ENCODE data around the gene EYA2.

EYA2 gene

DNA sequence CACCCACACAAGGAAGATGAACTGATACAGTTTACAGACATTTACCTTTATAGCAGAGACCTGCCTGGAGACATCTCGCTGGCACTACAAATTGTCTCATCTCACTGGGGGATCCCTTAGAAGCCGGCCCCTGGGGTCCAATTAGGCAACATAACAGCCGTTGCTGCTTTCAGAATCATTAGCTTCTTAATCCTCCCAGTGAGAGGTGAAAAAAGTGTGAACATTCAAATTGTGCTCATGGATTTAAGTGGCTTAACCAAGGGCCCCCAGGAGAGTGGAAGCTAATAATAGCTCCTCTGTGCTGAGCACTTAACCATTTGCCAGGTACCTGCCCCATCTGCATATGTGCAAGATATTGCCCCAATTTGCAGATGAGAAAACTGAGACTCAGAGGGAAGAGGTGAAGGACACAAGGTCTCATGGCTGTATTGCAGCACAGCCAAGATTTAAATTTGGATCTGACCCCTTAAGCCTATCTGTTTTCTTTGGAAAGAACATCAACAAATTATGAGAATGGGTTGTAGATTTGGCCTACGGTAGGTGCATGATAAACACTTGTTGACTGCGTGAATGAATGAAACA lies 101.0 kb downstream of the EYA2 start:
- in situ Hi-C loops (cut with HindIII; ENCODE audit: low sequenced_read_pairs): no loop called here
- TF ChIP-seq, protein P1, sequence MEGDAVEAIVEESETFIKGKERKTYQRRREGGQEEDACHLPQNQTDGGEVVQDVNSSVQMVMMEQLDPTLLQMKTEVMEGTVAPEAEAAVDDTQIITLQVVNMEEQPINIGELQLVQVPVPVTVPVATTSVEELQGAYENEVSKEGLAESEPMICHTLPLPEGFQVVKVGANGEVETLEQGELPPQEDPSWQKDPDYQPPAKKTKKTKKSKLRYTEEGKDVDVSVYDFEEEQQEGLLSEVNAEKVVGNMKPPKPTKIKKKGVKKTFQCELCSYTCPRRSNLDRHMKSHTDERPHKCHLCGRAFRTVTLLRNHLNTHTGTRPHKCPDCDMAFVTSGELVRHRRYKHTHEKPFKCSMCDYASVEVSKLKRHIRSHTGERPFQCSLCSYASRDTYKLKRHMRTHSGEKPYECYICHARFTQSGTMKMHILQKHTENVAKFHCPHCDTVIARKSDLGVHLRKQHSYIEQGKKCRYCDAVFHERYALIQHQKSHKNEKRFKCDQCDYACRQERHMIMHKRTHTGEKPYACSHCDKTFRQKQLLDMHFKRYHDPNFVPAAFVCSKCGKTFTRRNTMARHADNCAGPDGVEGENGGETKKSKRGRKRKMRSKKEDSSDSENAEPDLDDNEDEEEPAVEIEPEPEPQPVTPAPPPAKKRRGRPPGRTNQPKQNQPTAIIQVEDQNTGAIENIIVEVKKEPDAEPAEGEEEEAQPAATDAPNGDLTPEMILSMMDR (IDR thresholded peaks at IDR 0.05; ENCODE audit: low read depth, low read length): no peak
- no peak overlapping the region for H3K4me3 ChIP-seq (ENCODE audit: low read depth, low read length)
- no peak for DNase-seq (ENCODE audit: low read depth, low spot score)

DNA sequence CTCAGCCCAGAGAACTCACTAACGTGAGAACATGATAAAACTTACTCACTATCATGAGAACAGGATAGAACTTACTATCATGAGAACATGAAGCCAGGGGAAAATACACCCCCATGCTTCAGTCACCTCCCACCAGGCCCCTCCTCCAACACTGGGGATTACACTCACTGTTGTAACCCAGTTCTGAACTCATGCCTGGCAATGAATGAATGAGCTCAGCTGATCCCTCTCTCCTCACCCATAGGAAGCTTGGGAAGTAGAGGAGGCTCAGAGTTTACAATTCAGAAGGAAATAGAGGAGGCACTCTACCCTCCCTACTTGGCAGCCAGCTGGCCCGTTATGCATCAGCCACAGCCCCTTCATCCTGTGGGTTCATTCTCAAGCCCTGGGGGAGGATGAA lies 102.5 kb downstream of the EYA2 start:
- in situ Hi-C loops (cut with HindIII; ENCODE audit: low sequenced_read_pairs): no loop called here
- TF ChIP-seq, protein P1 (IDR thresholded peaks at IDR 0.05; ENCODE audit: low read depth, low read length): no peak
- H3K4me3 ChIP-seq (ENCODE audit: low read depth, low read length): no peak overlapping the region
- DNase-seq (ENCODE audit: low read depth, low spot score): no peak

DNA sequence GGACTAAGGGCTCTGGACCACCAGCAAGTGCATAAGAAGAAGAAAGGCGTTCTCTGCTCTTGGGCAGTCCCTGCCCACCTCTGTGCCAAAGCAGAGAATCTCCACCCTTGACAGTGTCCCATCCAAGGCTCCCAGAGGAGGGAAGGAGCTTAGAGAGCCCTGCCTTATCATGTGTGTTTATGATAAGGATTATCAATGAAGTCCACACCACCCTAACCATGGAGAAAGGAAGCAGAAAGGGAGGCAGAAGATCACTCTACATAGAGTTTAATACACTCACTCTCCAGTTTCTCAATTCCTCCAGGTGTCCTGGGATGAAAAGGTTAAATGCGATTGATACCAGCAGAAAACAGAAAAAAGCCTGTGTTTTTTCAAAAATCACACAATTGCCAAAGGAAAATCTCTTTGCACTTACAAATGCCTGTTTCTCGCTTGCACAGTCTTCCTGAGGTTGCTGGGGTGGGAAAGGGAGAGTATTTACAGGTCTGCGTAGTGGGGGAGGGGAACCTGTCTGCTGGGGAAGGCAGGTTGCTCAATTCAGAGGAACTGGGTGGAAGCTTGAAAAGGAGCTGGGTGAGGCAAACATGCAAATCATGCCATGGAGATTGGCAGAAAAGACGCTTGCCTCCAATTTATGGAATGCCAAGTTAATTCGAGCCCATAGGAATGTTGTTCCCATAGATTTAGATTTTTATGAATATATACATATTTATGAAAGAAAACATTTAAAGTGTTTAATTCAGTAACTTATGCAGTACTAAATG lies 104.0 kb downstream of the EYA2 start:
- DNase-seq (ENCODE audit: low read depth, low spot score): no peak
- in situ Hi-C loops (cut with HindIII; ENCODE audit: low sequenced_read_pairs): no loop called here
- TF ChIP-seq, protein P1 (IDR thresholded peaks at IDR 0.05; ENCODE audit: low read depth, low read length): no peak
- no peak overlapping the region for H3K4me3 ChIP-seq (ENCODE audit: low read depth, low read length)

DNA sequence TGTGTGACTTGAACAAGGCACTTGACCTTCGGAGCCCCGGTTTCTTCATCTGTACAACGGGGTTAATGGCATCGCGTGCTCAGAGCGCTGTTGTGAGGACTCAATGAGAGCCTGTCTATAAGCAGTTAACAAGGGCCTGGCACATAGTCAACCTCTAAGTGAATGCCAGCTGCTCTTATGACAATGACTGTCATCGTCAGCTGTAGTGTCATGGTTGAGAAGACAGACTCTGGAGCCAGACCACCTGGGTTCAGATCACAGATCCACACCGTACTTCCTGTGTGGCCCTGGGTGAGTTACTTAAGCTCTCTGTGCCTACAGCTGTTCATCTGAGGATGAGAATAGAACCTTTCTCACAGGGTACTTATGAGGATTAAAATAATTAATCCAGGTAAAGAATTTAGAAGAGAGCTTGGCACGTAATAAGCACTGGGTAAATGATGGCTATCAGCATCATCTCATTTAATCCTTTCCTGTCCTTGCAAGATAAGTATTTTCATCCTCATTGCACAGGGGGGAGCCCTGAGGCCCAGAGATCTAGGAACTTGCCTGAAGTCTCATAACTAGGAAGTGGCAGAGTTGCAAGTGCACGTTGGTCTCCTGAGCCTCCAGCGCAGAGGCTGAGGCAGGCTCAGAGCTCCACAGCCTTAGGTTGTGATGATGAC lies 105.3 kb downstream of the EYA2 start:
- DNase-seq (ENCODE audit: low read depth, low spot score): no peak
- in situ Hi-C loops (cut with HindIII; ENCODE audit: low sequenced_read_pairs): no loop called here
- TF ChIP-seq, protein P1 (IDR thresholded peaks at IDR 0.05; ENCODE audit: low read depth, low read length): no peak
- H3K4me3 ChIP-seq (ENCODE audit: low read depth, low read length): no peak overlapping the region

DNA sequence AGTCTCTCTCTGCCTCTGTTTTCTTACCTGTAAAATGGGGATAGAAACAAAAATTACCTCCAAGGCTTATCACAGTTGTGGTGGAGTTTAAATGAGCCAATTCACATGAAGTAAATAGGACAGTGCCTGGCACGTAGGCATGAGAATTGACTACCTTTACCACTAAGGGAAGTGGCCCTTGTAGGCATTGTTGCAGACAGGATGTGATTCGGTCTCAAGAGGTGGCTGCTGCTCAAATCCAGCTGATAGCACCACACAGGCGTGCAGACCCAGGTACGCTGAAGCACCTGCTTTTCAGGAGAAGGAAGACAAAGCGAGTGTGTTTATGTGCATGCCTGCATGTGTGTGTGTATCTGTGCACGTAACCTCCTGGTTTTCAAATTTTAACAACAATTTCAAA lies 108.6 kb downstream of the EYA2 start:
- in situ Hi-C loops (cut with HindIII; ENCODE audit: low sequenced_read_pairs): no loop called here
- TF ChIP-seq, protein P1 (IDR thresholded peaks at IDR 0.05; ENCODE audit: low read depth, low read length): no peak
- no peak for DNase-seq (ENCODE audit: low read depth, low spot score)
- H3K4me3 ChIP-seq (ENCODE audit: low read depth, low read length): no peak overlapping the region

DNA sequence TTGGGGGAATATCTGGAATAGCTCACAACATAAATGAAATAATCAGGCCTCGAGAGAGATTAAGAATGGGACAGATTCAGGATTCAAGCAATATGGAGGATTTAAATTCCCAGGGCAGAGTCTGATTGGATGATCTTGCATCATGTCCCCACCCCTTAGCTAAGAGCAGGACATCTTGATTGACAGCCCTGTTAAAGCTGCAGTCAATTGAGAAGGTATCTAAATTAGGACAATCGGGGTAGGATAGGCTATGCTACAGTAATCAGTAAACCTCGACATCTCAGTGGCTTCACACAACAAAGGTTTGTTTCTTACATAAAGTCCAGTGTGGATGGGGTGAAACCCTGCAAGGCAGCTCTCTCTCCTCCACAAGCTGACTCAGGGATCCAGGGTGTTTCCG lies 109.5 kb downstream of the EYA2 start:
- H3K4me3 ChIP-seq (ENCODE audit: low read depth, low read length): no peak overlapping the region
- DNase-seq (ENCODE audit: low read depth, low spot score): no peak
- TF ChIP-seq, protein P1 (IDR thresholded peaks at IDR 0.05; ENCODE audit: low read depth, low read length): no peak
- in situ Hi-C loops (cut with HindIII; ENCODE audit: low sequenced_read_pairs): no loop called here
